CD4-positive, alpha-beta T cell (primary cell): ENCODE measurements around the gene CDC42SE2. TPM values are rescaled to one million over a fixed set of nuclear protein-coding genes. Genes with fewer than 3 reads are reported as not detected.
A peak's percentile ranks its signal among the peaks of the same experiment; 100 is the strongest.

ENCODE experiments used
- ATAC-seq: fragments of 200-7000 bp; cut with Tn5 transposase; one replicate; pipeline ENCODE4 v1.10.0; 2022; ENCODE audit warnings: mild to moderate bottlenecking; ENCODE audit not compliant: poor library complexity
- CTCF ChIA-PET: fragments of 350-600 bp; sonication (Branson Sonifier 250); formaldehyde crosslinking; loops from one replicate; lab custom pipeline; 2021; ENCODE audit warnings: antibody characterized with exemption, inconsistent platforms; lab: Charles Lee
- POLR2A ChIA-PET: fragments of 350-600 bp; sonication (Branson Sonifier 250); formaldehyde crosslinking; loops from one replicate; lab custom pipeline; 2021; ENCODE audit warnings: antibody characterized with exemption, inconsistent platforms; lab: Charles Lee
- DNase-seq, 14 experiments: peaks; one replicate each; pipeline ENCODE4 v3.0.0-alpha.2; 2013 to 2020; ENCODE audit warnings: mixed read lengths in 2 of 14
- H3K27ac ChIP-seq, 2 donors: one replicate each; pipeline versions ENCODE4 v1.5.1 to v1.7.0; 2013; ENCODE audit warnings: low read length in 2 of 2, low read depth in 1 of 2, mild to moderate bottlenecking in 1 of 2
- H3K27me3 ChIP-seq, 2 experiments: 1 replicate in 1 of 2; 2 replicates in 1 of 2; pipeline versions ENCODE4 v1.6.1 to v1.7.0; 2013; ENCODE audit warnings: low read length in 2 of 2, control low read depth in 1 of 2, mild to moderate bottlenecking in 1 of 2, moderate library complexity in 1 of 2; ENCODE audit not compliant: insufficient read depth in 2 of 2, control insufficient read depth in 1 of 2
- H3K36me3 ChIP-seq: one replicate; pipeline ENCODE4 v1.6.1; 2013; ENCODE audit warnings: low read length, control low read depth; ENCODE audit not compliant: insufficient read depth
- H3K4me1 ChIP-seq: one replicate; pipeline ENCODE4 v1.6.1; 2013; ENCODE audit warnings: low read length, control low read depth; ENCODE audit not compliant: insufficient read depth
- H3K4me3 ChIP-seq: one replicate; pipeline ENCODE4 v1.5.1; 2013; ENCODE audit warnings: mild to moderate bottlenecking, low read length, moderate library complexity
- H3K9me3 ChIP-seq, 2 experiments: 1 replicate in 1 of 2; 2 replicates in 1 of 2; pipeline versions ENCODE4 v1.6.1 to v1.7.0; 2013; ENCODE audit warnings: low read length in 2 of 2, mild to moderate bottlenecking in 2 of 2, control low read depth in 1 of 2, moderate library complexity in 1 of 2; ENCODE audit not compliant: control insufficient read depth in 1 of 2, insufficient read depth in 1 of 2
- H3K27ac Mint-ChIP-seq: one replicate; pipeline ENCODE4 v1.8.0; 2020; ENCODE audit warnings: mixed read lengths
- H3K27me3 Mint-ChIP-seq: one replicate; pipeline ENCODE4 v1.8.0; 2021; ENCODE audit warnings: mixed read lengths
- H3K36me3 Mint-ChIP-seq: one replicate; pipeline ENCODE4 v1.8.0; 2021; ENCODE audit warnings: low read depth, mixed read lengths
- H3K4me1 Mint-ChIP-seq: one replicate; pipeline ENCODE4 v1.8.0; 2021; ENCODE audit warnings: low read depth, mixed read lengths
- H3K4me3 Mint-ChIP-seq: one replicate; pipeline ENCODE4 v1.8.0; 2020; ENCODE audit warnings: mild to moderate bottlenecking, mixed read lengths
- H3K9me3 Mint-ChIP-seq: one replicate; pipeline ENCODE4 v1.8.0; 2020; ENCODE audit warnings: mixed read lengths
- CTCF ChIP-seq: fragments of 200-600 bp; IDR thresholded peaks from one replicate; pipeline ENCODE4 v1.8.0; 2022; ENCODE audit warnings: antibody characterized with exemption, mild to moderate bottlenecking
- intact Hi-C, 2 experiments: fragments of 100-400 bp; cut with DNase I in 1 of 2; cut with micrococcal nuclease in 1 of 2; formaldehyde crosslinking; loops; one replicate each; pipeline versions ENCODE4 v1.15.1 to v1.9.0; 2023 to 2025; cut with DNase I, micrococcal nuclease
- total RNA-seq, 174 experiments: library from RNA in 2 of 174; stranded (reverse) in 2 of 174; gene quantifications; one replicate each; pipeline ENCODE4 v1.2.3 and lab custom pipeline; 2021 to 2026

CDC42SE2 gene
- total RNA-seq, 2 experiments from 2014 or later: 218 to 230 TPM

DNA sequence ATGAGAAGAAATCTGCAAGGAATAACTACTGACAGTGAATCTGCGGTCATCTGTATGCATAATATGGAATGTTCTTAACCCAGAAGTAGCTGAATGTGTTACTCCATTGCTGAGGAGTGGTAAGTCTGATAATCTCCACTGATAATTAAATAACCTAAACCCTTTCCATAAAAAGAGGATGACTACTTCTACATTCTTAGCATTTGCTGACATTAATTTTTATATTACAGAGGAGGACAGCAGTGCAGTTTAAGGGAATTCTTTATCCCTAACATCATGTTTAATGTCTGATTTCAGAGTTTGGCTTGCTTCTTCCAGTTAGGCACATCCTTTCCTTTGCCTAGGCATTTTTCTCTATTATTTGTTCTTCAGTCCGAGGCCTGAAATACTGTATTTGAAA lies 52.2 kb downstream of the CDC42SE2 start:
- H3K9me3 ChIP-seq: peaks cover 0 to 5% of the 10 kb centered on the region in 2 experiments
- peaks cover 84% of the 10 kb centered on the region for H3K4me1 Mint-ChIP-seq
- no peaks in the 10 kb centered on the region for H3K27me3 Mint-ChIP-seq
- POLR2A ChIA-PET: interaction anchor here (1.3 to 4.7 kb wide), 3 partner anchors 9 to 58 kb away, joined by 4 to 38 read pairs (median 5); partner anchors contain the start of gene CDC42SE2
- no peaks in the 10 kb centered on the region for H3K27me3 ChIP-seq
- H3K4me3 ChIP-seq: no peak overlapping the region
- DNase-seq (no peak), ATAC-seq (no peak)
- H3K4me3 Mint-ChIP-seq: no peak overlapping the region
- peak overlapping the region; percentile 33 for H3K27ac Mint-ChIP-seq
- TF ChIP-seq CTCF: no peak
- intact Hi-C loops: loop anchor here in 1 of 2 experiments (5.0 kb wide), 1 partner anchor 49 kb away; no protein-coding TSS in a partner anchor
- H3K27ac ChIP-seq: no peak overlapping the region
- CTCF ChIA-PET: interaction anchor here (1.3 to 1.6 kb wide), 2 partner anchors 8 to 66 kb away, joined by 3 to 7 read pairs; no protein-coding TSS in a partner anchor
- no peaks in the 10 kb centered on the region for H3K9me3 Mint-ChIP-seq
- peaks cover 44% of the 10 kb centered on the region for H3K36me3 ChIP-seq
- peaks cover 49% of the 10 kb centered on the region for H3K4me1 ChIP-seq
- peaks cover 77% of the 10 kb centered on the region for H3K36me3 Mint-ChIP-seq

DNA sequence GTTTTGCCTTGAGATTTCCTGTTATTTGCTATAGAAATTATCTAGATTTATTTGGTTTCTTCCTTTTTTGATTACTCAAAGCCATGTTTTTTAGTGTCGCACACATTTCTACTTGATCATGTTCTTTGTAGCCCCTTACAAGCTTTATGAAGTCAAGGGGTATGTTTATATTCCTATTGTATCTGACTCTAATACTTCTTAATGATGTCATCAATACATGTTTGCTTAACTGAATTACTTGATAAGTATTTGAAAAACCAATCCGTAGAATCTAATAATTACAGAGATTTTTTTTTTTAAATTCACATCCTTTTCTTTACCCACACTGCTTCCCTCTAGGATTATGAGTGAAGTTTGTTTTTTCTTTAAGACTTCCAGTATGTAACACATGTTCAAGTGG lies 53.0 kb downstream of the CDC42SE2 start:
- H3K36me3 Mint-ChIP-seq: peaks cover 82% of the 10 kb centered on the region
- H3K4me3 Mint-ChIP-seq: peak overlapping the region; percentile 57

GRCh38 chr5:131318455-131318854 lies 54.6 kb downstream of the CDC42SE2 start:
- ChIA-PET POLR2A (no interaction called here), CTCF (no interaction called here)
- no peak for TF ChIP-seq CTCF
- Mint-ChIP-seq H3K4me3 (no peak overlapping the region), H3K27me3 (no peaks in the 10 kb centered on the region), H3K9me3 (no peaks in the 10 kb centered on the region), H3K4me1 (peaks cover 80% of the 10 kb centered on the region), H3K36me3 (peaks cover 80% of the 10 kb centered on the region), H3K27ac (peak overlapping the region; percentile 33)
- Histone ChIP-seq H3K9me3 (peaks cover 0 to 5% of the 10 kb centered on the region in 2 experiments), H3K4me3 (no peak overlapping the region), H3K27me3 (no peaks in the 10 kb centered on the region), H3K36me3 (peaks cover 56% of the 10 kb centered on the region), H3K4me1 (peaks cover 48% of the 10 kb centered on the region), H3K27ac (no peak overlapping the region)
- intact Hi-C loops: loop anchor here in 1 of 2 experiments (5.0 kb wide), 1 partner anchor 51 kb away; no protein-coding TSS in a partner anchor
- no peak for DNase-seq
- ATAC-seq: no peak

More for the DNA sequence above, 53.0 kb downstream of the CDC42SE2 start:
- peak overlapping the region; percentile 33 for H3K27ac Mint-ChIP-seq
- Histone ChIP-seq H3K4me3 (no peak overlapping the region), H3K9me3 (peaks cover 0 to 5% of the 10 kb centered on the region in 2 experiments), H3K27ac (no peak overlapping the region), H3K36me3 (peaks cover 48% of the 10 kb centered on the region), H3K4me1 (peaks cover 49% of the 10 kb centered on the region), H3K27me3 (no peaks in the 10 kb centered on the region)
- no peaks in the 10 kb centered on the region for H3K9me3 Mint-ChIP-seq
- CTCF ChIA-PET: no interaction called here
- DNase-seq: no peak
- POLR2A ChIA-PET: no interaction called here
- TF ChIP-seq CTCF: no peak
- no peak for ATAC-seq
- intact Hi-C loops: loop anchor here in 1 of 2 experiments (5.0 kb wide), 1 partner anchor 50 kb away; no protein-coding TSS in a partner anchor
- H3K4me1 Mint-ChIP-seq: peaks cover 83% of the 10 kb centered on the region
- H3K27me3 Mint-ChIP-seq: no peaks in the 10 kb centered on the region
